PC-9 (cell line): ENCODE measurements around the gene PLB1.

Experiments
- EZH2 ChIP-seq: fragments of 200-600 bp; sonication (generic); IDR thresholded peaks from 2 replicates; pipeline ENCODE4 v1.8.0; 2017; ENCODE audit warnings: antibody characterized with exemption, low read depth
- TF ChIP-seq, protein P1 (sequence below): fragments of 200-600 bp; sonication (generic); conservative IDR thresholded peaks from 2 replicates; pipeline ENCODE4 v1.6.1; 2017; ENCODE audit warnings: mixed run types, antibody characterized with exemption, mild to moderate bottlenecking, moderate library complexity

DNA sequence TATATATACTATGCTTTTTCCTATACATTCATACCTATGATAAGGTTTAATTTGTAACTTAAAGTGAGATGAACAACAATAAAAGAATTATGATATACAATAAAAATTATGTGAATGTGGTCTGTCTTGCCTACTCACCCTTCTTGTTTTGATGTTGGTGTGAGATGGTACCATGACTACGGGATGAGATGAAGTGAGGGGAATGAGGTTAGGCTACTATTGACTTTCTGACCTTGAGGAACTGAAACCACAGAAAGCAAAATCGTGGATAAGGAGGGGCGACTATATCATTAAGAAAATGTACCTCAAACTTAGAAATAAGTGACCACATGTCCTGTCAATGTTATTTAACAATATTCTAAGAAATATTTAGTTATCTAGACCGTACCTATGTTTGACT lies 151.8 kb downstream of the PLB1 start:
- TF ChIP-seq, protein P1, sequence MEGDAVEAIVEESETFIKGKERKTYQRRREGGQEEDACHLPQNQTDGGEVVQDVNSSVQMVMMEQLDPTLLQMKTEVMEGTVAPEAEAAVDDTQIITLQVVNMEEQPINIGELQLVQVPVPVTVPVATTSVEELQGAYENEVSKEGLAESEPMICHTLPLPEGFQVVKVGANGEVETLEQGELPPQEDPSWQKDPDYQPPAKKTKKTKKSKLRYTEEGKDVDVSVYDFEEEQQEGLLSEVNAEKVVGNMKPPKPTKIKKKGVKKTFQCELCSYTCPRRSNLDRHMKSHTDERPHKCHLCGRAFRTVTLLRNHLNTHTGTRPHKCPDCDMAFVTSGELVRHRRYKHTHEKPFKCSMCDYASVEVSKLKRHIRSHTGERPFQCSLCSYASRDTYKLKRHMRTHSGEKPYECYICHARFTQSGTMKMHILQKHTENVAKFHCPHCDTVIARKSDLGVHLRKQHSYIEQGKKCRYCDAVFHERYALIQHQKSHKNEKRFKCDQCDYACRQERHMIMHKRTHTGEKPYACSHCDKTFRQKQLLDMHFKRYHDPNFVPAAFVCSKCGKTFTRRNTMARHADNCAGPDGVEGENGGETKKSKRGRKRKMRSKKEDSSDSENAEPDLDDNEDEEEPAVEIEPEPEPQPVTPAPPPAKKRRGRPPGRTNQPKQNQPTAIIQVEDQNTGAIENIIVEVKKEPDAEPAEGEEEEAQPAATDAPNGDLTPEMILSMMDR: no peak
- no peak for TF ChIP-seq EZH2
